Bladder microvascular endothelial cell (primary cell): ENCODE measurements around the gene CRX. TPM values are rescaled to one million over a fixed set of nuclear protein-coding genes. Genes with fewer than 3 reads are reported as not detected.

ENCODE experiments used
- total RNA-seq: library from RNA; depleted of rRNA; stranded (reverse); fragments of >200 nt; gene quantifications from 2 replicates; pipeline ENCODE4 v1.2.3, GENCODE V29; 2014

CRX gene
- under 0.01 TPM in 1 of 2 replicates, not detected in the other for total RNA-seq

GRCh38 chr19:47821460-47822020 lies at the start of gene CRX:
CRX (plus strand) TSS chr19:47821937; CDS start chr19:47834444, 12,507 bp downstream.

GRCh38 chr19:47778049-47778953 lies 43.4 kb upstream of the CRX start, which contains the start of gene SELENOW:
SELENOW (plus strand) TSS chr19:47778703; CDS start chr19:47778786, 83 bp downstream.

GRCh38 chr19:47804451-47804850 lies 17.3 kb upstream of the CRX start, which contains the start of gene TPRX1:
TPRX1 (minus strand) TSS chr19:47804551; CDS start chr19:47804539, 12 bp downstream.

GRCh38 chr19:47858646-47859285 lies 37.0 kb downstream of the CRX start, which contains the start of gene TPRX2:
TPRX2 (plus strand) TSS chr19:47859235; CDS start chr19:47859247, 12 bp downstream.

GRCh38 chr19:47886010-47886559 lies 64.3 kb downstream of the CRX start, which contains the start of gene SULT2A1:
SULT2A1 (minus strand) TSS chr19:47886315; CDS start chr19:47886257, 58 bp downstream.

Other genes starting within 250 kb of the CRX start
- 0.49 and 0.50 TPM in 2 replicates for gene ZNF541, start 248.8 kb upstream of the CRX start, total RNA-seq
- gene BICRA, start 212.8 kb upstream of the CRX start, total RNA-seq, result 1.6 and 8.4 TPM in 2 replicates
- 130 and 252 TPM in 2 replicates for gene EHD2, start 108.5 kb upstream of the CRX start, total RNA-seq
- gene NOP53, start 76.4 kb upstream of the CRX start, total RNA-seq, result 63.7 and 73.7 TPM in 2 replicates
- gene SELENOW, start 43.2 kb upstream of the CRX start, total RNA-seq, result 204 and 262 TPM in 2 replicates
- gene TPRX1, start 17.4 kb upstream of the CRX start, total RNA-seq, result not detected in 2 replicates
- gene TPRX2, start 37.3 kb downstream of the CRX start, total RNA-seq, result not detected in 2 replicates
- gene SULT2A1, start 64.4 kb downstream of the CRX start, total RNA-seq, result not detected in 2 replicates
- not detected in 2 replicates for gene BSPH1, start 170.2 kb downstream of the CRX start, total RNA-seq
- gene ELSPBP1, start 172.7 kb downstream of the CRX start, total RNA-seq, result not detected in 2 replicates
- gene CABP5, start 222.1 kb downstream of the CRX start, total RNA-seq, result not detected in 2 replicates